ENCODE measurements around the gene MACROH2A2.

Gene MACROH2A2

DNA sequence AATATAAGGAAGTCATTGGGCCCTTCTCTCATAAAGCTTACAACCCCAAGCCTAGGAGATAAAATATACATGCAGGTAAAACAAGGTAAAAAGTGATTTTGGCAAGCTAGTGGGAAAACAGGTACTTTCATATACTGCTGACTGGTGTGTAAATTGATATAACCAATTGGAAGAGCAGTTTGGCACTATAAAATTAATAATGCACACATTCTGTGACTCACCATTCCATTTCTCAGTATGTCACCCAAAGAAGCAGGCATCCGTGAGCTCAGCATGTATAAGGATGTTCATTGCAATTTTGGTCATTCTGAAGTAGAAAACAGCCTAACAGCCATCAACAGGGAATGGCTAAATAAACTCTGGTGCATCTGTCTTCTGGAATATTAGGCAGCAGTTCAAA, 2.9 kb downstream of the MACROH2A2 start:
- no peak for DNase-seq (ENCODE audit: extremely low read depth, low read depth)
- TF ChIP-seq, protein P1, sequence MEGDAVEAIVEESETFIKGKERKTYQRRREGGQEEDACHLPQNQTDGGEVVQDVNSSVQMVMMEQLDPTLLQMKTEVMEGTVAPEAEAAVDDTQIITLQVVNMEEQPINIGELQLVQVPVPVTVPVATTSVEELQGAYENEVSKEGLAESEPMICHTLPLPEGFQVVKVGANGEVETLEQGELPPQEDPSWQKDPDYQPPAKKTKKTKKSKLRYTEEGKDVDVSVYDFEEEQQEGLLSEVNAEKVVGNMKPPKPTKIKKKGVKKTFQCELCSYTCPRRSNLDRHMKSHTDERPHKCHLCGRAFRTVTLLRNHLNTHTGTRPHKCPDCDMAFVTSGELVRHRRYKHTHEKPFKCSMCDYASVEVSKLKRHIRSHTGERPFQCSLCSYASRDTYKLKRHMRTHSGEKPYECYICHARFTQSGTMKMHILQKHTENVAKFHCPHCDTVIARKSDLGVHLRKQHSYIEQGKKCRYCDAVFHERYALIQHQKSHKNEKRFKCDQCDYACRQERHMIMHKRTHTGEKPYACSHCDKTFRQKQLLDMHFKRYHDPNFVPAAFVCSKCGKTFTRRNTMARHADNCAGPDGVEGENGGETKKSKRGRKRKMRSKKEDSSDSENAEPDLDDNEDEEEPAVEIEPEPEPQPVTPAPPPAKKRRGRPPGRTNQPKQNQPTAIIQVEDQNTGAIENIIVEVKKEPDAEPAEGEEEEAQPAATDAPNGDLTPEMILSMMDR (IDR thresholded peaks at IDR 0.05; ENCODE audit: low read depth, low read length): no peak

DNA sequence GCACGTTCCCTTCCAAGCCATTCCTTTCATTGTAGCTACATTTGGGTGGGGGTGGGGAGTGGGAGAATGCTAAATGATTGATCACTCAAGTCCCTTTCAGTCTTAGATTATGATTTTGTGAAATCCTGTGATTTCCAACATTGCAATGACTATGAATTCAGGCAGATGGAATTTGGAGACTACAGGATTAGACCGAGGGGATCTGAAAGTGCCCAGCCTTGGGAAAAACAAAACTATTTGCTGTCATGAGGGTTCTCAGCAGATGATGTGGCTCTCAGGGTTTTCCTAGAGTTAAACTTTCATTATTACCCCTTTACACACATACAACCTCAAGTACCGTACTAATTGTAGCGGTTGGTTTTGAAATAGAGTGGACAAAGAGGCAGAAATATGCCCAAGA, 4.7 kb downstream of the MACROH2A2 start:
- DNase-seq (ENCODE audit: extremely low read depth, low read depth): no peak
- TF ChIP-seq, protein P1 (IDR thresholded peaks at IDR 0.05; ENCODE audit: low read depth, low read length): no peak

DNA sequence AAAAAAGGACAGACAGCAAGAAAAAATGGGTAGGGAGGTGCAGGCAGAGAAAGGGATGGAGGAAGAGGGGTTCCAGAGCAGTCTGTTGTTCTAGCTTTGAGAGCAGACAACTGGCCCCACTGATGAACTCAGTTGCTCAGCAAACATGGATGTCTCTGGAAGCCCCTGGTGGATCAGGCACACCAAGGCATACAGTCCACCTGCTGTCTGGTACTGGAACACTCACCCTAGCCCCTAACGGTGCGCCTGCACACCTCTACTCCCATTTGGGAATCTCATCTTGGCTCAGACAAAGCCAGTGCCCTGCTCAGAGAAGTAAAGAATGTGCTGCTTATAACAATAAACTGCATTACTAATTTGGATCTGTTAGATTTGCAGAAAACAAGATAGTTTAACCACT, 7.7 kb downstream of the MACROH2A2 start:
- DNase-seq (ENCODE audit: extremely low read depth, low read depth): no peak
- TF ChIP-seq, protein P1 (IDR thresholded peaks at IDR 0.05; ENCODE audit: low read depth, low read length): no peak

DNA sequence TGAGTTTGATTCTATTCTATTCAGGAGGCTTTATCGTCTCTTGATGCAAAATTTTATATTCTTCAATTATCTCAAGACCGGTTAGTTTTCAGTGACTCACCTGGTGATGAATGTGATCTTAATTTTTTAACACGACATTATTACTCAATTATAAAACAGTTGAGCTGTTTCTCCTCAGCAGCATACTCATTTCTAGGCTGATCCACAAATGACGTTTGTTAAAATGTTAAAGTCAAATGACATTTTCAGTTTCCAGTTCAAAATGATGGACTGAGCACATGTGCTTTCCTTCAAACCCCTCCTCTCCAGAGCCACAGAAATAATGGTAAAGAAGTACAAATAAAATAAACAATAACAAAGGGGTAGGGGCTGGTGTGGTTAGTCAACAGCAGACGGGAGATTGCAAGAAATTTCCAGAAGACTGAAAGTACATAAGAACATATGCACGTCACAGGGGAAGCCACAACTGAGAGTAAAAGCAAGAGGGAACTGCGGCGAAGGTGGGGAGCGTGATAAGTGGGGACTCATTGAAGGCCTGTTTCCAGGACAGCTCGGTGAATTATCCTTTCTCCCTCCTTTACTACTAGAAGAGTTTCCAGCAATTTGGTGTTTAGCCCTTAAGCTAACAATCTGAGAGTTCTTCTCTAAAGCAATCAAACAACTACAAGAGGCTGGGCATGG, 10.9 kb downstream of the MACROH2A2 start:
- TF ChIP-seq, protein P1 (IDR thresholded peaks at IDR 0.05; ENCODE audit: low read depth, low read length): no peak
- DNase-seq (ENCODE audit: extremely low read depth, low read depth): no peak

DNA sequence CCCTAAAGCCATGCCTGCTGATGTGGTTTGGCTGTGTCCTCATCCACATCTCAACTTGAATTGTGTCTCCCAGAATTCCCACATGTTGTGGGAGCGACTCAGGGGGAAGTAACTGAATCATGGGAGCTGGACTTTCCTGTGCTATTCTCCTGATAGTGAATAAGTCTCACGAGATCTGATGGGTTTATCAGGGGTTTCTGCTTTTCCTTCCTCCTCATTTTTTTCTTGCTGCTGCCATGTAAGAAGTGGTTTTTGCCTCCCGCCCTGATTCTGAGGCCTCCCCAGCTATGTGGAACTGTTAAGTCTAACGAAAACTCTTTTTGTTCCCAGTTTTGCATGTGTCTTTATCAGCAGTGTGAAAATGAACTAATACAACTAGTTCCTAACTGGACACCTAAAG, 11.8 kb downstream of the MACROH2A2 start:
- TF ChIP-seq, protein P1 (IDR thresholded peaks at IDR 0.05; ENCODE audit: low read depth, low read length): no peak
- DNase-seq (ENCODE audit: extremely low read depth, low read depth): no peak

DNA sequence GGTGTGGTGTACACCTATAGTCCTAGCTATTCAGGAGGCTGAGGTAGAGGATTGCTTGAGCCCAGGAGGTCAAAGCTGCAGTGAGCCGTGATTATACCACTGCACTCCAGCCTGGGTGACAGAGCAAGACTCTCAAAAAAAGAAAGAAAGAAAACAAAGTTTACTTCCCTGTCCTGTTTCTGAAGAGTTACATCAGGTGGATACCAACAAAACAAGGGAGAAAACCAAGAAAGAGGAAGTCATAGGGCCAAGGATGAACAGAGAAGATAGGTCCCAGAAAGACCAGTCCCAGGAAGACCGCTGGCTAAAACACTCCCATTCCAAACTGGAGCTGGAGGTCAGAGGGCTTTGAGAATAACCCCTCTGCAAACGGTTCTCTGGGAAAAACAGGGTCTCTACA, 13.5 kb downstream of the MACROH2A2 start:
- TF ChIP-seq, protein P1 (IDR thresholded peaks at IDR 0.05; ENCODE audit: low read depth, low read length): no peak
- DNase-seq (ENCODE audit: extremely low read depth, low read depth): no peak

DNA sequence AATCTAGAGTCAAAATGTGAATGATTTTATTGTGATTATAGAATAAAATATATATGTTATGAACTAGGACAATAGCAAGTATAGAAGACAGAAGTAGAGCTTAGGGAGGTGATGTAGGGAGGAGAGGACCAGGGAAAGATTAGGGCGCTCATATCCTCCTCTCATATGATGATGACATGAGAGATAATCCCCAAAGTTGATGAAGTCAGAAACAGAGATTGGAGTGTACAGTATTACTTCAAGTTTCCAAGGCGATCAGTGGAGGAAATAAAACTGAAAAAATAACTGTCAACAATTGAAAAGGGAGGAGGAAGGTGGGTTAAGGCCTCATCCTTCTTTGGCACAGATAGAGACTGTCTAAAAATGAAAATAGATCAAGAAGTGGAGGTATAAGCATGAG, 14.9 kb downstream of the MACROH2A2 start:
- TF ChIP-seq, protein P1 (IDR thresholded peaks at IDR 0.05; ENCODE audit: low read depth, low read length): no peak
- no peak for DNase-seq (ENCODE audit: extremely low read depth, low read depth)
